HG02678 (cell line): ENCODE results near the gene TRPM6.

Experiments used
- ATAC-seq: cut with Tn5 transposase; IDR thresholded peaks from one replicate; pipeline ENCODE4 v1.9.1; 2021; ENCODE audit warnings: mild to moderate bottlenecking, moderate library complexity; ENCODE audit not compliant: unreplicated experiment

TRPM6 gene

GRCh38 chr9:74724317-74724716 lies 163.4 kb downstream of the TRPM6 start:
- no peak for ATAC-seq

GRCh38 chr9:74721696-74722660 lies 165.7 kb downstream of the TRPM6 start:
- ATAC-seq: no peak

DNA sequence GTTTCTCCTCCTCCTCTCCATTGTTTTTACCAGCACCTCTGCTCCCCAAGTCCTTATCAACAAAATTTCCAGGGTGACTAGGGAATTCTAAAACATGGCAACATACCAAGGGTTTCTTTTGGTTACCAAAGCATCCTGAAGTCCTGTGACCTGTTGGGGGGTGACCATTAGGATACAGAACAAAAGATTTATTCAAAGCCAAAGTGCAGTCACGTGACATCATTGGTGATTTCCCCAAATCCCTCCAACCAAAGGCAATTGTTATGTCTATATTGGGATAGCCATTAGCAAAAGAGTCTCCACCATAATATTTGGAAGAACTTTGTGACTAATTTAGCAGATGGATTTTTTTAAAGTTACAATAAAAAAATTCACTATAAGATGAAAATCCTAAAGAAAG lies 168.4 kb downstream of the TRPM6 start:
- no peak for ATAC-seq

DNA sequence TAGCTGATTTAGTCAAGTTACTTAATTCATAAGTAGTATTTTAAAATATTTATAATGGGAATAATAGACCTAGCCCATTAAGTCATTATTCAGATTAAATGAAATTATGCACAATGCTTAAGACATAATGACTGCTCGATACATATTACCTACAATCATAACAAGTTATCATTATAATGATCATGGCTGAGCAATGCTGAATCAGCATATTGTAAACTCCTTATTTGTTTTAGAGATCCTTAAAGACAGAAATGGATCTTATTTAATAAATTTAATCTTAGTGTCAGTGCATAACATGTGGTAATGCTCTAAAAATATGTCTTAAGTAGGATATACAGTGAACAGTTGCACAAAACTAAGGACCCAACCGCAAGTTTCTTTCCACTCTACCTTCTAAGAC lies 169.0 kb downstream of the TRPM6 start:
- ATAC-seq: no peak

DNA sequence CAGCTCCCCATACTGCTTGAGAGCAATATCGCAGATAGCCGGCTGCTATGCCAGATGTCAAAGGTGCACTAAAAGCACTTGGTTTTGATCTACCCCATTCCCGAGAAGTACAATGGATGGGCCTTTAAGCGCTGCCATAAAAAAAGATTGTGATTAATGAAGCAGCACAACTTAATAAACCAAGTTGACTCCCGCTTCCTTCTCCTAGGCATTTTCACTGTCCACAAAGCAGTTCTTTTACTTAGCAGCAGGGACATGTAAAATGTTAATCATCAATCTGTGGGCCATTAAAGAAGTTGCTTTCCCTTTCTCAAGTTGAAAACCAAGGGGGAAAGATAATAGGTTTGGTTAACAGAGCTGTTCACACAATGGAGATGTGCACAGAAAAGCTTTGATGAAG lies 176.4 kb downstream of the TRPM6 start:
- no peak for ATAC-seq

- ATAC-seq: no peak
Measured at GRCh38 chr9:74697535-74697934, 190.2 kb downstream of the TRPM6 start.

- ATAC-seq: no peak
Measured at GRCh38 chr9:74696520-74696919, 191.2 kb downstream of the TRPM6 start.

- ATAC-seq: no peak
Measured at GRCh38 chr9:74691058-74691457, 196.7 kb downstream of the TRPM6 start.

- ATAC-seq: no peak
Measured at GRCh38 chr9:74683322-74683721, 204.4 kb downstream of the TRPM6 start.

DNA sequence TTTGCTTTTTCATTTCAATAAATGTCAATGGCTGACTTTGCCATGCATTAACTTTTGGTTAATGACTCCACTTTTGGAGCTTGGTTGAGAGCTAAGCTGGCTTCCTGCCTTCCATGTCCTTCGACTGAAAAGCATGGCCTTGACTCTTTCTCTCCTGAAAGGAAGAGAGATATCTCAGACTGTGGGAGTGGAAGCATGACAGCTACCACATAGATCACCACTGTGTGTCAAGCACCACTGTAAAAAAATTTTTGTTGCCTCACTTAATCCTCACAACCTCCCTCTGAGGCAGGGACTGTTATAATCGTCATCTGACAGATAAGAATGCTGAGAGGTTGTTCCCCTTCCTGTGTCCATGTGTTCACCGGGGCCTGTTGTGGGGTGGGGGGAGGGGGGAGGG lies 205.8 kb downstream of the TRPM6 start:
- no peak for ATAC-seq

- ATAC-seq: no peak
Measured at GRCh38 chr9:74674077-74674476, 213.6 kb downstream of the TRPM6 start.
